AG09309 (cell line): ENCODE measurements around the gene DNM3.

Source experiments
- DNase-seq: peaks from one replicate; pipeline ENCODE4 v3.0.0-alpha.2; 2010; ENCODE audit warnings: low read depth
- H3K4me3 ChIP-seq: 2 replicates; pipeline ENCODE4 v1.5.1; 2011; ENCODE audit warnings: mild to moderate bottlenecking, low read depth, low read length, moderate library complexity; ENCODE audit not compliant: control insufficient read depth
- TF ChIP-seq, protein P1 (sequence below): IDR thresholded peaks from 2 replicates; pipeline ENCODE4 v1.5.1; 2011; ENCODE audit warnings: mild to moderate bottlenecking, low read depth, low read length, inconsistent platforms; ENCODE audit not compliant: insufficient read depth, control insufficient read depth; ENCODE audit errors: missing control alignments

DNM3 gene

DNA sequence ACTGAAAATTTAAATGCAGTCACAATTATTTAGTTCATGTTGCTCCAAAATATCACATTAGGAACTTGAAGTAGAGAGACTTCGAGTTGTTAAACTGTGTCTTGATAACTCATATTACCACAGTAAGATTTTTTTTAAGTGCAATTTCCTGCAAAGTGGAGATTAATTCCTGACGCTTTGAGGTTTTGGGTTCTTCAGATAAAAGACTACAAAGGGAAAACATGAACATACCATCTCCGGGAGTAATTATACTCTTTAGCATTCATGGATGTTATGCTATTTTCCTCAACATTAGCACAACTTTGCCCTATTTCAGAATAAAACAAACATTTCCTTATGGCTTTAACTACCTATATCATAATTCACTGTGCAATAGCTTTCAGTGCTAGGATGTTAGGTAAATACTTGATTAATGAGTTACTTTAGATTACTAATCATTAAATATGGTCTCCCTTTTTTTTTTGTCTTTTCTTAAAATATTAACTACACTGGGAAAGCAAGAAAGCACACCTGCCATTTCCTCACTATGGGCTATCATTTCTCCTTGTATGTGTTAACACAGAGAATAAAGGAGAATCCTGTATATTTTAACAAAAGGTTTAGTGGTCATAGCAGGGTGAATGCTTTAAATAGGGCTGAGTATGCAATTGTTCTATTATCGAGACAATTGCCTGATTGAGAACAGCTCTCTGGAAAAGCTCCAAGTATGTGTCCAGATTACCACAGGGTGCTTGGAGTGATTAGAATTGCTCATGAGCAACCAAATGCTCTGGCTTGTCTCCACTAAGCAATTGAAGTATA, 326.7 kb downstream of the DNM3 start:
- TF ChIP-seq, protein P1, sequence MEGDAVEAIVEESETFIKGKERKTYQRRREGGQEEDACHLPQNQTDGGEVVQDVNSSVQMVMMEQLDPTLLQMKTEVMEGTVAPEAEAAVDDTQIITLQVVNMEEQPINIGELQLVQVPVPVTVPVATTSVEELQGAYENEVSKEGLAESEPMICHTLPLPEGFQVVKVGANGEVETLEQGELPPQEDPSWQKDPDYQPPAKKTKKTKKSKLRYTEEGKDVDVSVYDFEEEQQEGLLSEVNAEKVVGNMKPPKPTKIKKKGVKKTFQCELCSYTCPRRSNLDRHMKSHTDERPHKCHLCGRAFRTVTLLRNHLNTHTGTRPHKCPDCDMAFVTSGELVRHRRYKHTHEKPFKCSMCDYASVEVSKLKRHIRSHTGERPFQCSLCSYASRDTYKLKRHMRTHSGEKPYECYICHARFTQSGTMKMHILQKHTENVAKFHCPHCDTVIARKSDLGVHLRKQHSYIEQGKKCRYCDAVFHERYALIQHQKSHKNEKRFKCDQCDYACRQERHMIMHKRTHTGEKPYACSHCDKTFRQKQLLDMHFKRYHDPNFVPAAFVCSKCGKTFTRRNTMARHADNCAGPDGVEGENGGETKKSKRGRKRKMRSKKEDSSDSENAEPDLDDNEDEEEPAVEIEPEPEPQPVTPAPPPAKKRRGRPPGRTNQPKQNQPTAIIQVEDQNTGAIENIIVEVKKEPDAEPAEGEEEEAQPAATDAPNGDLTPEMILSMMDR, result no peak
- H3K4me3 ChIP-seq, result no peak overlapping the region
- peak; percentile 71 for DNase-seq

DNA sequence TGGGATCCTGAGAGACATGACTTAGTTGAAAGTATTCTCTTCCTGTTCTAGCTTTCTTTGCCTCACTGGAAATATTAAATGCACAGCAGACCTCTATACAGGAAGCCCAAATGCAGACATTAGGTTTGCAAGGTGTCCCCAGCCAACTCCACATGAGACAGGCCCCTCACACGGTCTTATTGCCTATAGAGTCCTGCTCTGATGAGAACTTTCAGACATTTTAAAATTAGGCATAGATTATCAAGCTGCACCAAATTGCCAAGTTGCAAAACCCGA, 327.2 kb downstream of the DNM3 start:
- no peak for DNase-seq
- no peak overlapping the region for H3K4me3 ChIP-seq
- TF ChIP-seq, protein P1, result no peak

DNA sequence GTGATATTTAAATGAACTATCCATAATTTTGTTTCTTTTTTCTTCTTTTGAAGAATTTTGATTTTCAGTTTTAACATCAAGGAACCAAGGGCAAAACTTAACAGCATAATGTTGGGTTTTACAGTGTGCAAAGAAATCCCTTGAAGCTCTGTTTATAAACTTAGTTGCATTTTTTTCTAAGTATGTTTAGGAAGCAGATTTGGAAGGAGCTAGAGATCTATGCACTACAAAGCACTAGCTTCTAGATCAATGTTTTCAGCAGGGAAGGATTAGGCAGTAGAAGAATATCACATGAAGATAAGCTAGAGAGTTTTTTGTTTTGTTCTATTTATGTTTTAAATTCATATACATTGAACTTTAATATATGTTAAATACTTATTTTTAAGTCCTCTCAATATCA, 328.5 kb downstream of the DNM3 start:
- H3K4me3 ChIP-seq, result no peak overlapping the region
- TF ChIP-seq, protein P1, result no peak
- DNase-seq, result no peak

DNA sequence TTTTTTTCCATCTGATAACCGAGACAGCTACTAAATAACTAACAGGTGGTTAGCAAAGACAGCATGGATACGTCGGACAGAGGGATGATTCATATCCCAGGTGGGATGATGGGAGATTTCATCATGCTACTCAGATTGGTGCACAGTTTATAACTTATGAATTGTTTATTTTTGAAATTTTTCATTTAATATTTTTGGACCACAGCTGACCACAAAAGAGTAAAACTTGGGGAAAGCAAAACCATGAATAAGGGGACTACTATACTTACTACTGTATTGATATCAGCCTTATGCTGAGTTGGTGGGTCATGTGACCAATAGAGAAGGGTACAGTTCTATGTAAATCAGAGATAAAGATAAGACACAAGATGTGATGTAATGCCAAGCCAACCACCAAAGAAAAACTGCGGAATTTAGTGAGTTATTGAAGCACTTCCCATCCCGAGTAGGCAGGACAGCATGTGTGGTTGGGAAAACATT, 331.1 kb downstream of the DNM3 start:
- H3K4me3 ChIP-seq, result no peak overlapping the region
- TF ChIP-seq, protein P1, result no peak

GRCh38 chr1:172176206-172176605, 334.9 kb downstream of the DNM3 start:
- no peak overlapping the region for H3K4me3 ChIP-seq
- DNase-seq, result no peak
- TF ChIP-seq, protein P1, result no peak

More for the DNA sequence above, 331.1 kb downstream of the DNM3 start:
- DNase-seq, result no peak

DNA sequence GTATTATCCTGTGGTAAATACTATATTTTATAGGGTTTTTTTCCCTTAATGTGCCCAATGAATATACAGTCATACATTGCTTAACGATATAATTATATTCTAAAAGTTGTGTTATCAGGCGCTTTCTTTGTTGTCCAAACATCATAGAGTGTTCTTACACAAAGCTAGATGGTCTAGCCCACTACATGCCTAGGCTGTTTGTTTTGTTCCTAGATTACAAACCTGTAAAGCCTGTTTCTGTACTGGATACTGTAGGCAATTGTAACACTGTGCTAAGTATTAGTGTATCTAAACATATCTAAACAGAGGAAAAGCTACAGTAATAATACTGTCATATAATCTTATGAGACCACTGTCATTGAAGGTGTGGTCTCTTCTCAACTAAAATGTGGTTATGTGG, 336.6 kb downstream of the DNM3 start:
- DNase-seq, result no peak
- H3K4me3 ChIP-seq, result no peak overlapping the region
- TF ChIP-seq, protein P1, result no peak
